SK-N-SH (cell line): ENCODE data around the gene MRPS30.

Experiments
- EP300 ChIP-seq, 2 experiments: IDR thresholded peaks; 2 replicates each; pipeline versions ENCODE4 v1.4.0 to v1.6.1; 2012; ENCODE audit warnings: borderline replicate concordance in 1 of 2, low read depth in 1 of 2, low read length in 1 of 2
- EZH2phosphoT487 ChIP-seq: fragments of 200-600 bp; sonication (generic); IDR thresholded peaks from 2 replicates; pipeline ENCODE4 v1.6.1; 2017; ENCODE audit warnings: low read depth, mixed run types, mild to moderate bottlenecking, antibody characterized with exemption, moderate library complexity, borderline replicate concordance
- FOXM1 ChIP-seq: IDR thresholded peaks from 2 replicates; pipeline ENCODE4 v1.4.0; 2012; ENCODE audit warnings: low read depth, mild to moderate bottlenecking
- MEF2A ChIP-seq: IDR thresholded peaks from 2 replicates; pipeline ENCODE4 v1.4.0; 2012; ENCODE audit warnings: low read depth, borderline replicate concordance
- POLR2AphosphoS5 ChIP-seq: IDR thresholded peaks from 2 replicates; pipeline ENCODE4 v1.6.1; 2012; ENCODE audit warnings: low read depth, low read length
- RFX5 ChIP-seq: IDR thresholded peaks from 2 replicates; pipeline ENCODE4 v1.6.1; 2012; ENCODE audit warnings: mild to moderate bottlenecking, improper control_type of control experiment, low read length
- SIN3A ChIP-seq: IDR thresholded peaks from 2 replicates; pipeline ENCODE4 v1.6.1; 2012; ENCODE audit warnings: low read depth, mild to moderate bottlenecking, low read length, moderate library complexity, borderline replicate concordance
- TCF12 ChIP-seq: IDR thresholded peaks from 2 replicates; pipeline ENCODE4 v1.4.0; 2012
- TEAD4 ChIP-seq: IDR thresholded peaks from 2 replicates; pipeline ENCODE4 v1.4.0; 2012; ENCODE audit warnings: mild to moderate bottlenecking, borderline replicate concordance; ENCODE audit not compliant: insufficient read depth
- TF ChIP-seq, protein P1 (sequence below): fragments of 200-600 bp; sonication (generic); IDR thresholded peaks from 2 replicates; pipeline ENCODE4 v1.6.1; 2017; ENCODE audit warnings: antibody characterized with exemption, mild to moderate bottlenecking, moderate library complexity
- TF ChIP-seq, protein P2 (sequence below): IDR thresholded peaks from 2 replicates; pipeline ENCODE4 v1.6.1; 2012; ENCODE audit warnings: mild to moderate bottlenecking, low read depth, low read length, moderate library complexity
- TF ChIP-seq, protein P3 (sequence below): IDR thresholded peaks from 2 replicates; pipeline ENCODE4 v1.4.0; 2012; ENCODE audit warnings: low read depth, borderline replicate concordance

DNA sequence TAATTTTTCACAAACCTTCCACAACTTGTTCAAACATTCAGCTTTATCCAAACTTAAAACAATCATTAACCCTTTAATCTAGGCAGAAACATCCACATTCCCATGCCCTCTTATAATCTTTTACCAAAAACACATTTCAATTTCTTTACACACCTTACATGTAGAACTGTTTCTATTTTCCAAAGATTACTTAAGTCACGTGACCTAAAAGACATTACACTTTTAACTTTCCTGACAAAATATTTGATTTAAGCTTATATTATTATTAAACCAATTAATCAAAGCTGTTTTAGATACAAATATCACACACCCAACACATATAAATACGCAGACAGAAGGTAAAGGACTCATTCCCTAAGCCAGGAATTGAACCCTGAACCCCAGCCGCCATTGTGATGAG is 21.0 kb upstream of the MRPS30 start:
- TF ChIP-seq MEF2A: no peak
- no peak for TF ChIP-seq EP300 (IDR thresholded peaks at IDR 0.05; ENCODE audit: borderline replicate concordance in 1 of 2, low read depth in 1 of 2, low read length in 1 of 2)
- TF ChIP-seq EZH2phosphoT487: no peak
- TF ChIP-seq, protein P1, sequence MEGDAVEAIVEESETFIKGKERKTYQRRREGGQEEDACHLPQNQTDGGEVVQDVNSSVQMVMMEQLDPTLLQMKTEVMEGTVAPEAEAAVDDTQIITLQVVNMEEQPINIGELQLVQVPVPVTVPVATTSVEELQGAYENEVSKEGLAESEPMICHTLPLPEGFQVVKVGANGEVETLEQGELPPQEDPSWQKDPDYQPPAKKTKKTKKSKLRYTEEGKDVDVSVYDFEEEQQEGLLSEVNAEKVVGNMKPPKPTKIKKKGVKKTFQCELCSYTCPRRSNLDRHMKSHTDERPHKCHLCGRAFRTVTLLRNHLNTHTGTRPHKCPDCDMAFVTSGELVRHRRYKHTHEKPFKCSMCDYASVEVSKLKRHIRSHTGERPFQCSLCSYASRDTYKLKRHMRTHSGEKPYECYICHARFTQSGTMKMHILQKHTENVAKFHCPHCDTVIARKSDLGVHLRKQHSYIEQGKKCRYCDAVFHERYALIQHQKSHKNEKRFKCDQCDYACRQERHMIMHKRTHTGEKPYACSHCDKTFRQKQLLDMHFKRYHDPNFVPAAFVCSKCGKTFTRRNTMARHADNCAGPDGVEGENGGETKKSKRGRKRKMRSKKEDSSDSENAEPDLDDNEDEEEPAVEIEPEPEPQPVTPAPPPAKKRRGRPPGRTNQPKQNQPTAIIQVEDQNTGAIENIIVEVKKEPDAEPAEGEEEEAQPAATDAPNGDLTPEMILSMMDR: no peak
- TF ChIP-seq, protein P2, sequence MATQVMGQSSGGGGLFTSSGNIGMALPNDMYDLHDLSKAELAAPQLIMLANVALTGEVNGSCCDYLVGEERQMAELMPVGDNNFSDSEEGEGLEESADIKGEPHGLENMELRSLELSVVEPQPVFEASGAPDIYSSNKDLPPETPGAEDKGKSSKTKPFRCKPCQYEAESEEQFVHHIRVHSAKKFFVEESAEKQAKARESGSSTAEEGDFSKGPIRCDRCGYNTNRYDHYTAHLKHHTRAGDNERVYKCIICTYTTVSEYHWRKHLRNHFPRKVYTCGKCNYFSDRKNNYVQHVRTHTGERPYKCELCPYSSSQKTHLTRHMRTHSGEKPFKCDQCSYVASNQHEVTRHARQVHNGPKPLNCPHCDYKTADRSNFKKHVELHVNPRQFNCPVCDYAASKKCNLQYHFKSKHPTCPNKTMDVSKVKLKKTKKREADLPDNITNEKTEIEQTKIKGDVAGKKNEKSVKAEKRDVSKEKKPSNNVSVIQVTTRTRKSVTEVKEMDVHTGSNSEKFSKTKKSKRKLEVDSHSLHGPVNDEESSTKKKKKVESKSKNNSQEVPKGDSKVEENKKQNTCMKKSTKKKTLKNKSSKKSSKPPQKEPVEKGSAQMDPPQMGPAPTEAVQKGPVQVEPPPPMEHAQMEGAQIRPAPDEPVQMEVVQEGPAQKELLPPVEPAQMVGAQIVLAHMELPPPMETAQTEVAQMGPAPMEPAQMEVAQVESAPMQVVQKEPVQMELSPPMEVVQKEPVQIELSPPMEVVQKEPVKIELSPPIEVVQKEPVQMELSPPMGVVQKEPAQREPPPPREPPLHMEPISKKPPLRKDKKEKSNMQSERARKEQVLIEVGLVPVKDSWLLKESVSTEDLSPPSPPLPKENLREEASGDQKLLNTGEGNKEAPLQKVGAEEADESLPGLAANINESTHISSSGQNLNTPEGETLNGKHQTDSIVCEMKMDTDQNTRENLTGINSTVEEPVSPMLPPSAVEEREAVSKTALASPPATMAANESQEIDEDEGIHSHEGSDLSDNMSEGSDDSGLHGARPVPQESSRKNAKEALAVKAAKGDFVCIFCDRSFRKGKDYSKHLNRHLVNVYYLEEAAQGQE: no peak
- no peak for TF ChIP-seq TCF12
- no peak for TF ChIP-seq FOXM1
- TF ChIP-seq, protein P3, sequence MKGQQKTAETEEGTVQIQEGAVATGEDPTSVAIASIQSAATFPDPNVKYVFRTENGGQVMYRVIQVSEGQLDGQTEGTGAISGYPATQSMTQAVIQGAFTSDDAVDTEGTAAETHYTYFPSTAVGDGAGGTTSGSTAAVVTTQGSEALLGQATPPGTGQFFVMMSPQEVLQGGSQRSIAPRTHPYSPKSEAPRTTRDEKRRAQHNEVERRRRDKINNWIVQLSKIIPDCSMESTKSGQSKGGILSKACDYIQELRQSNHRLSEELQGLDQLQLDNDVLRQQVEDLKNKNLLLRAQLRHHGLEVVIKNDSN: no peak
- no peak for TF ChIP-seq RFX5
- no peak for TF ChIP-seq TEAD4
- TF ChIP-seq POLR2AphosphoS5: no peak
- no peak for TF ChIP-seq SIN3A
